GM19043 (cell line): ENCODE measurements around the gene PTPN14.

Source experiments
- ATAC-seq: cut with Tn5 transposase; IDR thresholded peaks from one replicate; pipeline ENCODE4 v1.9.1; 2021; ENCODE audit warnings: low read depth; ENCODE audit not compliant: unreplicated experiment

The PTPN14 gene

DNA sequence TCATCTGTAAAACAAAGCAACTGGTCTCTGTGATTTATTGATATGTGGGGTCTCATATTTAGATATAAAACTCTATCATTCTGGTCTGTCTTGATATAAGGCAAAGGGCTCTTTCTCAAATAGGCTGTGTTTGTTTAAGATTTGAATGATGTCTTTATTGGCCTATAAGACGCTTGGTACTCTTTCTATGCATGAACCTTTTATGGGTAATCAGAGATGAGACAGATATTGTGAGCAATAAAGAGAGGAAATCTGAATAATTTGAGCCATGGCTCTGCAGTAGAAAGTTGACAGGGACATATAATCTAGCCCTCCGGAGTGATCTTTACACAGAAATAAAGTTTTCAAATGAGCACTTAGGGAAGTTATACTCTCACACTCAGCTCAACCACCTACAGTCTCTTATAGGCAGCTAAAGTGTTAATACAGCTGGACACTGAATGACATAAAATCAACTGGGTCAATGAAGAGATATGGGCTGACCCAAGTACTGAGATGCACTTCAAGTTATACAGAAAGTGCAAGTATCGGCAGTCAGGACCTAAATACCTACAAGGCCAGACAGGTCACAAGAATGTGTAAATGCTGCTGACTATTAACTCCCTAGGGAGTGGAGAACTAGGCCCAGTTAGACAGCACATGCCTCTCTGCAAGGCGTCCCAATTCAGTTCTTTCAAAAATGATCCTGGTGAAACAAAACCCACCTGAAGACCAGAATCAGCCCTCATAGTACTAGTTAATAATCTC, 111.0 kb downstream of the PTPN14 start:
- ATAC-seq: no peak

DNA sequence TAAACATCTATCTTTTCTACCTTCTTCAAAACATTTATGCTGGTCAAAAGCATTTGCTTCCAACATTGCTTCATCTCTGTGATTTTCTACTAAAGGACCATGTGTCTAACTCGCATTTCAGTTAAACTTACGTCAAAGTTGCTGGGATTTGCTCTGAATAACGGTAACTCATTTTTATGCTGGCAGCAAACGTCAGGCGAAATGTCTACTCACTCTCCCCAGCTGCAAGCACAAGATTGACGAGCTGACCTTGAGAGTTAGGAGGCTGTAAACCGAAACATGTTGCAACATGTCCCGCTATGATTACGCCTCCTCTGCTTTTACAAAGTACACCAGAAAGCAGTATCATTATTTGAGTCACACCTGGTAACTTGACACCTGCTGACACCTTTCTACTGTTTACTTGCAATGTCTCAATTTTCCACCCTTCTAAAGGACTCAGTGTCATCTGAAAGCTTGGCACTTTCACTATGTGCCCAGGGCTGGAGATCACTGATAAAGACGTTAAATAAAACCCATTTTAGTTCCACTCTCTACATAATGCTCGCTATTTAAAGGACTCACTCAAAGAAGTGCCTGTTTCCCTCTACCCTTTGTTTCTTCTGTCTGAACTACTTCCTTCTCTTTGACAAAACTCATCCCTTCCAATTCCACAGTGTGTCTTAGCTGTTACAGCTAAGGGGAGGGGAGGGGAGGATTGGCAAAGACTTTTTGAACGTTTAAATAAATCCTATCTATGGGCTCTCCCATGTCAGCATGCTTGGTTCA, 111.9 kb downstream of the PTPN14 start:
- ATAC-seq: peak; percentile 76

DNA sequence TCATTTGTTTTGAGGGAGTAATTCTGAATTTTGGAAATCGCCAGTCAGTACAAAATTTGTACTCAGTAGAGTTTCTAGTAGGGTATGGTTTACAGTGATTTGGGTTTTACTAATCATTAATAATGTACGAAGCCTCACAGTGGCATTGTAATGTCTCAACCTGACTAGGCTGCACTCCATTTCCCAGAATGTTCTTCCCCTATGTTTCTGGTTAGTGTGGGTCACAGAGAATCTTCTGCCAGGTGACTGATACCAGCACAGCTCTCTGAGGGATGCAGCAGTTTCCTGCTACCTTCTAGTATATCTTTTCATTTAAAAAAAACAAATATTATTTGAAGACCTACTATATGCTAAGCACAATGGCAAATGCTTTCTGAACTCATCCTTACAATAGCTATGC, 112.9 kb downstream of the PTPN14 start:
- peak; percentile 29 for ATAC-seq

DNA sequence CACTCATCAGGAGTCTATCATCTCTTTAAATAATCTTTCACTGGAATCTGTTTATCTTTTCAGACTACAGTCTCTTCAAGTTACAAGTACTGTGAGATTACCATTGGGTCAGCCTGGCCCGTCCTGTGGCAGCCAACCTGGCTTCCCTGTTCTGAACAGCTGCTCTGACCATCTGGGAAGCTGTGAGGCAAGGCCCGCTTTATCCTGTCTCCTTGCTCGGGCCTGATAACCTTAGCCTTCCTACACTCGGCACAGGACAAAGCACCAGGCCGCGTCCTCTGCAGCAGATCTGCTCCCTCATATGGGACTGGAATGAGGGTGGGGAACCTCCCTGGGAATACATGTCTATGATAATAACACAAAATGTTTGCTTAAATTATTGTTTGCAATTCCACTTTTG, 113.3 kb downstream of the PTPN14 start:
- ATAC-seq: no peak

DNA sequence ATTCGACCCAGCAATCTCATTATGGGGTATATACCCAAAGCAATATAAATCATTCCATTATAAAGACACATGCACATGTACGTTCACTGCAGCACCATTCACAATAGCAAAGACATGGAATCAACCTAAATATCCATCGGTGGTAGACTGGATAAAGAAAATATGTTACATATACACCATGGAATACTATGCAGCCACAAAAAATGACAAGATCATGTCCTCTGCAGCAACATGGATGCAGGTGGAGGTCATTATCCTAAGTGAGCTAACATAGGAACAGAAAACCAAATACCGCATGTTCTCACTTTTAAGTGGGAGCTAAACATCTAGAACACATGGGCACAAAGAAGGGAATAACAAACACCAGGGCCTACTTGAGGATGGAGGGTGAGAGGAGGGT, 115.5 kb downstream of the PTPN14 start:
- no peak for ATAC-seq

DNA sequence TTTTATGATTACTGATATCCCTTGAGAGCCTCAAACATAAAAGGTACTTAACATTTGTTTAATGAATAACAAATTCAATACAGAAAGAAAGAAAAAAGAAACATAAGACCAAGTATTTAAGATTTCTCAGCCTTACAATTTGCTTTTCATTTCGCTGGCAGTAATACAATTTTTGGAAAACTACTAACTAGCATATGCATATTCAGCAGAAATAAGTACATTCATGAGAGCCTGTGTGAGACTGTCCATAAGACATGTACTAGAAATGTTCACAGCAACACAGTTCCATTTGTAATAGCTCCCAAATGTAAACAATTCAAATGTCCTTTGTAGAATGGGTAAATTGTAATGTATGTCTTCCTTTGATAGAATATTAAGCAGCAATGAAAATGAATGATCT, 119.2 kb downstream of the PTPN14 start:
- no peak for ATAC-seq

DNA sequence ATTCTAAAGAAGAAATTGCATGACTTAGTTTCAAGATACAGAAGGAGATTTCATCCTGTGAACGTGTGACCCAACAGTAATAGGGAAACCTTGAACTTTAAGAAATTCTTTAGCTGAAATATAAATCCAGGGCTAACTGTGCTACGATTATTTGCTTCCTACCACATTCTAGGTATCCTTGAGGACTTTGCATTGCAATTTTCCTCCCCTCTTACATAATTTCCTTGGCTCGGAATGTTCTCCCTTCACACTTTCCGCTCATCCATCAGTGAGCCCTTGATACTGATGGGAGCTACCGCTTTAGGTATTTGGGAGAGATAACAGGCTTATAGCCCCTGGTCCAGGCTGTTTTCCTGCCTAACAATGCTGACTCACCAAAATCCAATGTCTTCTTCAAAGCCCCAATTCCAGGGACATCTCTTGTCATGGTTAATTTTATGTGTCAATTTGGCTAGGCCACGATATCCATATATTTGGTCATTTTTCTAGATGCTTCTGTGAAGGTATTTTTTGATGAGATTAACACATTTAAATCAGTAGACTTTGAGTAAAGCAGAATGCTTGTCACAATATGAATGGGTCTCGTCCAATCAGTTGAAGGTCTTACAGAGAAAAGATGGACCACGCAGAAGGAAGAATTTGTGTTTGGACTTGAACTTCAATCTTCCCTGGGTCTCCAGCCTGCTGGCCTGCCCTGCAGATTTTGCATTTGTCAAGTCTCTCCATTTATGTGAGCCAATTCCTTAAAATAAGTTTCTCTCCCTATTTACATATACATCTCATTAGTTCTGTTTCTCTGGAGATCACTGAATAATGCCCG, 121.2 kb downstream of the PTPN14 start:
- no peak for ATAC-seq

DNA sequence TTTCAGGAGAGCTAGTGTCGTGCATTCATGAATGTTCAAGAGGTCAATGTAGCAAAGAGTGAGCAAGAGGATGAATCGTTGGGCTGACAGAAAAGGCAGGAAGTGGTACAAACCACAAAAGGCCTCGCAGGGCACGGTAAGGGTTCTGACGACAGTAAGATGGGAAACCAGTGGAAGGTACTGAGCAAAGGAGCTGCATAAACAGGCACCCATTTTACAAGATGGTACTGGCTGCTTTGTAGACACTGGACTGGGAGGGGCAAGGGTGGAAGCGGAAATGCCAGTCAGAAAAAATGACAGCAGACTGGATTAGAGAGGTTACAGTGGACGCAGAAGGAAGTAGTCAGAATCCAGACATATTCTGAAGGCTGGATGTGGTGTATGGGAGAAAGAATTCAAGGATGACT, 123.5 kb downstream of the PTPN14 start:
- ATAC-seq: peak; percentile 87

DNA sequence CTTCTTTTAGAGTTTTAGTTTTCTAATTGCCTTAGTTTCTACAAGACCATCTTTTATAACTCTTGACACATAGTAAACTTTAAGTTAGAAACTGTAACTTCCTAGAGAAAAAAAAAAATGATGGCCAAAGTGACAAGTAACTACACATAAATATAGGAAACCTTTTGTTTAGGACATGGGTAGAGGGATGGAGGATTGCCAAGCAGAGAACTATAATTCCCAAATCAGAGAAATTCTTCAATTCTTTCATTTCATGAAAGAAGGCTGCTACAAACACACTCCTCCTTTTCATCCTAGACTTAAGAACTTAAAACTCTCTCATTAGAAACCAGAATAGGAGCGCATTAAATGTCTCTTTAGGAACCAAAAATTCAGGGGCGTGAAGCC, 125.0 kb downstream of the PTPN14 start:
- no peak for ATAC-seq

DNA sequence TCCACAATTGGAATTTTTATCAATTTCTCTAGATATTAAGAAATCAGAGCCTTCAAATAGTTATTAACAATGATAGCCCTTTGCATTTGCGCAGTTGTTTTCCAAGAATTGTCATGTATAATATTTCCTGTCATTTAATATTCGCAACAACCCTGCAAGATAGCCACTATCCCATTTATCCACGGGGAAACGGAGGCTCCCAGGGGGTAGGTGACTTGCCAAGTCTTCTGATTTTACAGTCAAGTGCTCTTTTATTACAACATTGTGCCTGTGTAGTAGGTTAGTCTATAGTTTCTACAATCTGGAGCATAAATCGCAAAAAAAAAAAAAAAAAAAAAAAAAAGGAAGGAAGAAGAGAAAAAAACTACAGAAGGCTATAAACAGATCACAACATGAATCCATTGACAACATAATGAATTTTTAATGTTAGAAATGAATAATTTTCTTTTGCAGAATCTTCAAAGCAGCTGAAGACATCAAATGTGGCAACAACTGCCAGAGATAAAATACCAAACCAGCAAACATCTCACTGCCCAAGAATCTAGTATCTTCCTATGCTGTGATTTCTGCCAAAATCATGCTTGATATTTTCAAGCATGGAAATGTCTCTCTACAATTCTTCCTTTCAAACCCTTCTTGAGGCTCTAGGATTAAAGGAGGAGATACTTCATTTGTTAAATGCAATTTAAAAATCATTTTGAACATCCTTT, 125.5 kb downstream of the PTPN14 start:
- no peak for ATAC-seq

DNA sequence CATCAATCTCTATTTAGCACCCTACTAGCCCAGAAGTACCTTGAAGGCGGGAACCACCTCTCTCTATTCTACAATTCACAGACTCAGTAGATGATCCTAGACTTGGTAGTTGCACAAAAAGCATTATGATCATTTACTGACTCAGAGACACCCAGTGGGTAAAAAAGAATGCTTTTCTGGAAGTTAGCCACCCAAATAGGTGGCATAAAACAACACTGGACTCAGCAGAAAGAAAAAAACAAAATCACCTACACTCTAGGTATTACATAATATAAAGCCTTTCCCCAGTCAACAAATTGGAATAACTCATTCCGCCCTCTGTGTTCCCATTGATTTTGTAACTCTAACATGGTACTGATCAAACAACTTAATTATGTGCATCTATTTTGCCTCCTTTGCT, 126.3 kb downstream of the PTPN14 start:
- no peak for ATAC-seq

DNA sequence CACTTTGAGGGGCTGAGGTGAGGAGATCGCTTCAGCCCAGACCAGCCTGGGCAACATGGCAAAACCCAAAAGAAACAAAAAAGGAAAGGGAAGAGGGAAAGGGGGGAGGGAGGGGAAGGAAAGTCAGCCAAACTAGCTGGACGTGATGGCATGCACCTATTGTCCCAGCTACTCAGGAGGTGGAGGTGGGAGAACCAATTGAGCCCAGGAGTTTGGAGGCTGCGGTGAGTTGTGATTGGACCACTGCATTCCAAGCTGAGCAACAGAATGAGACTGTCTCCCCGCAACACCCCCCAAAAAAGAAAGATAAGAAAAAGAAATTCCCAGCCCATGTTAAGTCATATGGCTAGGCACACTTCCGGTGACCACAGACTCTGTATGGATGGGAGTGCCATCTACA, 128.4 kb downstream of the PTPN14 start:
- no peak for ATAC-seq

DNA sequence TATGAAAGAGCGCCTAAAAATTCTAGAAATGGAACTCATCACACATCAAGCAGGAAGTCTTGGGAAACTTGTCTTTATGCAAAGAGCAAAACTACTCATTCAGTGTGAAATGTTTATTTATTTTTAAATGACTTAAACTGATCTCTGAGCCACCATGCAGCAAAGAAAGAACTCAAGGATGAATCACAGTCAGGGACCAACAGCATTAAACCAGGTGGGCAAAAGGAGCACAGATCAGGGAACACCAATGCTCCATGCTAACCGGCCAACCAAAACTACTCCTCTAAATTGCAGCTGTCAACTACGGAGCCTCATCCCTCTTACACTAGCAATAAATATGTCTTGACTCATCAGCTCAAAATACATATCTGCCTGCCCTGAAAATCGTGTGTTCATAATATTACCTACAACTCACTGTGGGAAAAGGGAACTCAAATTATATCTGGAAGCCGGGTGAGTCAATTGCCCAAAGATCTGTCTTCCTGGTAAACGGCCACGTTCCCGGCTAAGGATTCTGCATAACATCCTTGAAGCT, 129.2 kb downstream of the PTPN14 start:
- ATAC-seq: no peak

DNA sequence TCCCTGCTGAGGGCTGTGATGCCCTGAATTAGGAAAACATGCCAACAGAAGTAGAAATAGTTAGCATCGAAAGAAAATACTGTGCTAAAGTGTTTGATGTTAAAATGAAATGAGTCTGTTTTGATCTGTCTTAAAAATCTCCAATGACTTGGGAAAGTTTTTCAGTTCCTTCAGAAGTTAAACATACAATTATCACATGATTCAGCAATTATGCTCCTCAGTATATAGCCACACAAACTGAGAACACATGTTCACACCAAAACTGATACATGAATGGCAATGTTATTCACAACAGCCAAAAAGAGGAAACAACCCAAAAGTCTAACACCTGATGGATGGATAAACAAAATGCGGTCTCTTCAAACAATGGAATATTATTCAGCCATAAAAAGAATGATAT, 130.6 kb downstream of the PTPN14 start:
- no peak for ATAC-seq

DNA sequence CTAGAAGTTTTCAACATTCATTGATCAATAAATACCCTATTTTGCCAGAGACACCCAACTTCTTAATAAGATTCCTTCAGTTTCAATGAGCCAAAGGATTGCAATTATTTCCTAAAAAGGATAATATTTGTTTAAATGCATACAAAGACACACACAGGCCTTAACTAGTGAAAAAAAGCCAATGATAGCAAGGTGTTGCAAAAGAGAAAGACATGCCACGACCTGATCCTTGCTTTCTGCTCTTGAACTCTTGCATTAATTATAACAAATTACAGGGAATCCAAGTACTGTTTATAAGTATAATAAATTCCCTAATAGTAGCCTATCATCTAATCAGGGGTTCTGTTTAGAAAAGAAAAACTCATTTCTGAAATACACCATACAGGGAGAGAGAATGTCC, 131.1 kb downstream of the PTPN14 start:
- ATAC-seq: no peak

DNA sequence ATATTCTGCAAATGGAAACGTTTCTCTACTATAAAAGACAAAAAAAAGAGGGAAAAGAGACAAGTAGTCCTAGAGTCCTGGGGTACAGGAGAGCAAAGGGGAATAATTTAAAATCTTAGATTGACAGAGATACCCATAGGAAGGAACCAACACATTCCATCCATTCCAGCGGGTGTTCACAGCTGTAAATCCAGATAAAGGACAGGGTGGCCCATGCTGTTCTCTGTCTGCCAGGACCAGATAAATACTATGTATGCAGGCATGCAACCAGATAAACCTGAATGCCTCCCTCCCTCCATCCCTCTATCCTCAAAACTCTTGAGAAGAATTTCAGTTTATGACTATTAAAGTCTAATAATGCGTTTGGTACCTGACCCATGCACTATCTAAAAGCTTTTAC, 131.8 kb downstream of the PTPN14 start:
- no peak for ATAC-seq

DNA sequence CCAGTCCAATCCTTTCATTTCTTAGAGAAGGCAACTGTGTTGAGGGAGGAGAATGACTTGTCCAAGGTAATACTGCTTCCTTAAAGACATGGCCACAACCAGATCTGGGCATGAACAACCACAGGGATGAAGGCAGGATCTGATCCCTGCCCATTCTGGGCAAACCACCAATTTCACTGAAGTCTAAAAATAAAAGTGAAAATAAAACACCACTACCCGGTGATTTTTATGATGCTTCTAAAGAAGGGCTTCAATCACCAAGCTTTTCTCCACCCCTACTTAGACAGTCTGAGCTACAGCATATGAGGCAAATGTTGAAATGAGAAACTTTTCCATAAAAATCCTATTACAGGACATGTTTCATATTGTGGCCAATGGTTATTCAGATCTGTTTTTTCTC, 133.0 kb downstream of the PTPN14 start:
- ATAC-seq: no peak

DNA sequence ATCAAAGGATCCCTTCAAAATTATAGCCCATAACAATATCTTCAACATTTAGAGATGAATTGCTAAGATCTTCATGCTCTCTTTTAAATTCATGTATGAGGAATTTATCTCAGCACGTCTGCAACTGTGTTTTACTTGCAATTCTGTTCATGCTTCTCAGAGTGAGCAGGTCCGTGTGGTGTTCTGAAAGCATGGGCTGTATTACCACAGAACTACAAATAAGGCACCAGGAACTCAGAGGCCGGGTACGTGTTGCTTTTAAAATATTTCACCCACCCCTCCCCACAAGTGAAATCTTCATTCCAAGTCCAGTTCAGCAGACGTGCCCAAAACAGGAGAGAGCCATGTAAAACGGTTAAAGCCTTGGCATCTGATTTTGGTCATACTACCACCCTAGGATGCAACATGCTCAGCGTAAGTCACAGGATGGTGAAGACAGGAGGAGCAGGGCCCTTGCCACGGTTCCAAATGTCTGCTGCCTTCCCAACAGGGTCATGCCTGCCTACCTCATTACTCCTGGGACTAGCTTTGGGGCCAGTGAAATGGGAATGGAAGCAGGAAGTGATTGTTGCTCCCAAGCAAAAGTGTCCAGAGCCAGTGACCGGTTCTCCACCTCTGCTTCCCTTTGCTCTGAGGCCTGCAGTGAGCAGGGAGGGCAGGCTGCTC, 133.7 kb downstream of the PTPN14 start:
- ATAC-seq: no peak

DNA sequence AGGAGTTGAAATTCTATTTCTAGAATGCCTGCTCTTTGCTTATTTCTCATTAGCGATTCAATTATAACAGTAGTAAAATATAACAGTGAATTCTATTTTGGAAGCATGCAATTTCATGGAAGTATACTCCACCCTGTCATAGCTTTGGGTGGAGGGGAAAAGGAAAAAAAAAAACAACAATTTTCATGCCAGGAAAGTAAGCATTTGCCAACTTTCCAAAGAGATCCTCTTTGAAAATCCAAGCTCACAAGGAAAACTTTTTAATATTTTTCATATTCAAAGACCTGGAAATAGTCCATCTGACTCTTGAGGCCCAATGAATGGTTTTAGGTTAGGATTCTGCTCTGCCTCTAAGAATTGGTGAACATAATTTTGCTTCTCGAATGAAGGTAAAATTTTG, 134.5 kb downstream of the PTPN14 start:
- ATAC-seq: no peak

DNA sequence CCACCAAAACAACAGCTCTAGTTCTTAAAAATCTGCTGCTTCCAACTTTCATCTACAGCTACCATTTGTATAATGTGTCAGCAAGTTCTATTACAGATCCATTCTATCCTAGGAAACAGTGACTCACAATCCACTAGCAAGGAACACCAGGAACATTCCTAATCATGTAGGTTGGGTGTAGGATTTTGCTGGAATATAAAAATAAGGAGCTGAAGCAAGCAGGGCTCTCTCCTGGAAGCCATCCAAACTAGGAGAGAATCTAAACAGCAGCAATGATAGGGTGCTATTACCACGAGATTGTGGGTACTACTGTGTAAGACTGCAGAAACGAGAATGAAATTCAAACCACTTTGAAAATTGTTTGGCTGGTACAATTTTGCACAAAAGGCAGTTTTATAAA, 135.0 kb downstream of the PTPN14 start:
- no peak for ATAC-seq
